Activated naive CD8-positive, alpha-beta T cell treated with anti-CD3 and anti-CD28 coated beads, Interleukin-2, amount 50 U/mL, for 16 hours (primary cell): ENCODE data around the gene LMO2.
A peak's percentile ranks its signal among the peaks of the same experiment; 100 is the strongest.

Experiments used
- DNase-seq: peaks from one replicate; pipeline ENCODE4 v3.0.0-alpha.2; 2020; ENCODE audit warnings: low read depth, low spot score

Gene LMO2

DNA sequence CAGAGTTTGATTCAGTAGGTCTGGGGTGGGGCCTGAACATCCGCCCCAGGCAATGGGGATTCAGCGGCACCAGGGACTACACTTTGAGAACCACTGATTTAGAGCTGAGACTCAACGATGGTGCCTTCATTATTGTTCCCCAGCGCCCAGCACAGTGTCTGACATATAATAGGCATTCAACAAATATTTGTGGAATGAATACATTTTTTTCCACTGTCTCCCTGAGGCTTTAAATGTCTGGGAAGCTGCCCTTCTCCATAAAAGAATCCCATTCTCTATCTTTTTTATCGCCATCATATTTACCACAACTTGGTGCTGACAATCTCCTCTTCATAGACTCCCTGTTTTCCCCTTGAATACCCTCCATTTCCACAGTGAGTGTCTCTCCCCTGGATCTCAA lies 23.6 kb upstream of the LMO2 start:
- DNase-seq: no peak

DNA sequence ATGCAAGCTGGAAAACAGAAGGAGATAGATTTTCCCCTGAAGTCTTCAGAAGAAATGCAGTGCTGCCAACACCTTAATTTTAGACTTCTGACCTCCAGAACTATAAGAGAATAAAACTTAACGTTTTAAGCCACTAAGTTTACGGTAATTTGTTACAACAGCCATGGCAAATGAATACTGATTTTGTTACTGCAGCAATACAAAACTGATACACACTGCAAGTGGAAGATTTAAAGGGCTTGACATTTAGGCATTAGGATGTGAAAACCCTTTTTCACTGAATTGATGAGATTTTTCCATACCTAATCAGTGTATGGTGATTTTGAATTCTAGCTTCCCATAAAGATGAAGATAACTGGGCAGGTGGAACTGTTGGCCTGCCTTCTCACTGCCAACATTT lies 22.1 kb upstream of the LMO2 start:
- no peak for DNase-seq

DNA sequence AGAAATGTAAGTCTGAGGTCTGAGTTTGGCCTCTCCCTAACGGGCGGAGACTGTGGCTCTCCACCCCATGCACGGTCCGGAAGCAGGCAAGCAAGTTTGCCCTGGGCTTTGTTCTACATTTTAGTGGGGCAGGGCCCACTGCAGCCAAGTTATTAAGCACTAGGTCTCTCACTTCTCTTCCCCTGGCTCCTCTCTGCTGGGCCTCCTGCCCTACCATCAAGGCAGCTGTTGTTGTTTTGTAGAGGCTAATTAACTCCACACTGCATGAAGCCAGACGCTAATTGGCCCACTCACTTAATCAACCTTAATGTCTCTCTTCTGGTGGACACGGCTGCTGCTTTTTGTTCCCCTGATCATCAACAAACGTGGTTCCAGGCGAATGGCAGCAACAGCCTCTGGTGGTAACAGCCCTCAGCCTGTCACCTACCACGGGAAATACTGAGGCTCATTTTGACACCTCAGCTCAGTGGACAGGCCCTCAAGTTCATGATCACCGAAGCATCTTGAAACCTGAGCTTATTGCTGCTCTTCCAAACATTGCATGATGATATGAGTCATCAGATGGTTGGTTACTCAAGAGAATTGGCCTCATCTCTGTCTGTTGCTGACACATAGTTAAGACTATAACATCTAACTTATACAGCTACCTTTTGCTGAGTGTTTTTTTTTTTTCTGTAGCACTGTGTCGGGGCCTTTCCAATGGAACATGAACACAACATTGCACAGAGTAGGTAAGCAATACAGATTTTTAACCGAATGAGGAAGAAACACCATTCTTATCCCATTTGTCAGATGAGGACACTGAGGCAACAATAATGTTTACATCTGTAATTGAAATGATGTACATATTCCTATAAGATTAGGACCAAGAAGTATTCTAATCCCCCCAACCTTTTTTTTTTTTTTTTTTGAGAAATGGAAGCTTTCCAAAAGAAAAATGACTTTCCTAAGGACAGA lies 20.8 kb upstream of the LMO2 start:
- no peak for DNase-seq

DNA sequence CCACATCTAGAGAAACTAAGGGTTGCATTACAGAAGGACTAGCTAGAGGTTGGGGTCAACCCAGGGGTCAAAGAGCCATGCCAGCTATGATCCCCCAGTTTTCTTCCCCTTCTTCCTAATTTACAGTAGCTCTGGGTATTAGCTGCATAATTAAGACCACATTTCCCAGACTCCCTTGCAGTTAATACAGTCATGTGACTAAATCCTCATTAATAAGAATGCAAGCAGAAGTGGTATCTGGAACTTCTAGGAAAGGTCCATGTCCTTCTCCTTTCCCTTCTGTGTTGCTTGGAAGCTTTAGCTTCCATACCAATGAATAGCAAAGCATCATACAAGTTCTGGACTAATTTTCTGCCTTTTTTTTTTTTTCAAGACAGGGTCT lies 19.1 kb upstream of the LMO2 start:
- no peak for DNase-seq

DNA sequence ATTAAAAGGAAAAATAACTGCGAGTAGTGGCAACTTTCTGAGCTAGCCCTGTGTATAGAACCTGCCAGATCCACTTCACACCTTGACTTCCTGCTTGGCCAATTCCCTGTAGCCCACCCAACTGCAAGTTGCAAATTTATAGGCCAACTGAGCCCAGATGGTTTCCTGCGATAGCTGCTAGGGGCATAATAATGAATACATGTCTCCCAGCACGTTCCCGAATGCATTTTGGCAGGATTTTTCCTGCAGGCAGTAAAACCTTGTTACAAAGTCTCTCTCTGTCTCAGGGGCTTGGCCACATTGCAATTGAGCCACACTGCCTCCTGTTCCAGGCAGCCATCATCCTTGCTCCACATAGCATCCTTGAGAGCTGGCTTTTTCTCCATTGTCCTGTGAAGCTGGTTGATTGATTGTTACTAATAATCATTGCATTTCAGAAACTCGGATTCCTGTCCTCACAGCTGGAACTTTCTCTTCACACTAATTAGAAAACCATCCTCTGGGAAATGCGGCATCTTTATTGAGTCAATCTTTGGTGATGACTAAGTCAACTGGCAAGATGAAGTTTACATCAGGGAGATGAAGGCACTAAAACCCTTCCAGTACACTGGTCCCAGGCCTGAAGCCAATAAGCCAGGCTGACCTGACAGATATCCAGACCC lies 18.6 kb upstream of the LMO2 start:
- no peak for DNase-seq

DNA sequence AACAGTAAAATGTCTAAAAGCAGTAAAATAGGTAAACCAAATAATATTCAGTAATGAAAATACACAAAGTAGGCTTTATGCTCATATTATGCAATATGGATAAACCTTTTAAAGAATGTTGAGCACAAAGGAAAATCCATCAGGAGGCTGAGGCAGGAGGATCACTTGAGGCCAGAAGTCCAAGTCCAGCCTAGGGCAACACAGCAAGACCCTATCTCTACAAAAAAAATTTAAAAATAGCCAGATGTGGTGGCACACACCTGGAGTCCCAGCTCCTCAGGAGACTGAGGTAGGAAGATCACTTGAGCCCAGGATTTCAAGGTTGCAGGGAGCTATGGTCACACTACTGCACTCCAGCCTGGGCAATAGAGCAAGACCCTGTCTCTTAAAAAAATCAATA lies 17.7 kb upstream of the LMO2 start:
- no peak for DNase-seq

DNA sequence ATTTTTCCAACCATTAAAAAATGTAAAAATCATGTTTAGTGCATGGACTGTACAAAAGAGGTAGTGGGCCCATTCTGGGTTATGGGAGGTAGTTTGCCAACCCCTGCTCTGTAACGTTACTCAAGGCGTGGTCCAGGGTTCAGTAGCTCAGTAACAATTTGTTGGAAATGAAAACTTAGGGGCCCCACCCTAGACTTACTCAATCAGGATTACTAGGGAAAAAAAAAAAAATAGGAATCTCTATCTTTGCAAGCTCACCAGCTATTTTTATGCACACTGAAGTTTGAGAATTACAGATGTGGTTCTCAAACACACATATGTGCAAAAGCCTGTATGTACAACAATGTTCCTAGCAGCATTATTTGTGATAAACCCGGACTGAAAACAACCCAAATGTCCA lies 17.3 kb upstream of the LMO2 start:
- DNase-seq: no peak

DNA sequence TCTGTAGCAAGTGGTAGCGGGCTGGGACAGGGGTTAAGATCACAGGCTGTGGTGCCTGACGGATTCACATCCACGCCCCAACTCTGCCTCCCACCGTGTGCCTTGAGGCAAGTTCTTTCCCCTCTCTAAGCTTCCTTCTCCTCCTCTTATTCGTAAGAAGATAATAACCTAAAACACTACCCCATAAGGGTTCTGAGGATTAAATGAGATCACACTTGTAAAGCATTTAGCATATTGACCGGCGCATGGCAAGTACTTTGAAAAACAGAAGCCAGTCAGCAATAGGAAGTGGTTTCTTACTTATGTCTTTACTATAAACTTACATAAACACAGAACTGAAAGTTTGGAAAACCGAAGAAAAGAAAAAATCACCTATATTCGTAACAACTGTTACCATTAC lies 15.5 kb upstream of the LMO2 start:
- DNase-seq: no peak

DNA sequence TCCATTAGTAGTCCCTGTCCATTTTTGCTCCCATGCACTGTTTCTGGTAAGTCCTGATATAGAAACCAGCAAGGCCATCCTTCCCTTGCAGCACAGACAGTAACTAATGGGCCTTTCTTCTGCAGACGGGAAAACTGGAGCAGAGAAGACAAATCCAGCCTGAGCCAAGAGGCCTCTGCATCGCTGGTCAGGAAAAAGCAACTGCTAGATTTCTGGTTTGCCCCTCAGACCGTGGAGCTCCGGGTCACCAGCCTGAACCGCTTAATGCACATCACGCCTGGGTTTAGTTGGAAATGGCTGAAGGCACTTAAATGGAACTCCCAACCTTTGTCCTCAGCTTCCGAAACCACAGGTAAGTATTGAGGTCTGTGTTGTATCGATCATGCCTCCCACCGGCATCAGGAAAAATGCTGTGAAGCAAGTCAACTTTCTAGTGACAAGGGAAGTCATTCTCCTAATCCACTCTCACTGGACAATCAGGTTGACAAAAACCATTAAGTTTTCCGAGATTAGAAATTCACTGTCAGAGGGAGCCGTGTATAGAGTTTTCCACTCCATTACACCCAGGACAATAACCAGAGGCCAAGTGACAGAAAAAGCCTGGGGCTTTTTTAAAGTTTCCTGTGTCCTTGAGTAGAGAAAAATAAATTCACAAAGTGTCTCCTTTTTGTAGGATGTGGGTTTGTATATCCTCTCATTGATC lies 14.8 kb upstream of the LMO2 start:
- no peak for DNase-seq

DNA sequence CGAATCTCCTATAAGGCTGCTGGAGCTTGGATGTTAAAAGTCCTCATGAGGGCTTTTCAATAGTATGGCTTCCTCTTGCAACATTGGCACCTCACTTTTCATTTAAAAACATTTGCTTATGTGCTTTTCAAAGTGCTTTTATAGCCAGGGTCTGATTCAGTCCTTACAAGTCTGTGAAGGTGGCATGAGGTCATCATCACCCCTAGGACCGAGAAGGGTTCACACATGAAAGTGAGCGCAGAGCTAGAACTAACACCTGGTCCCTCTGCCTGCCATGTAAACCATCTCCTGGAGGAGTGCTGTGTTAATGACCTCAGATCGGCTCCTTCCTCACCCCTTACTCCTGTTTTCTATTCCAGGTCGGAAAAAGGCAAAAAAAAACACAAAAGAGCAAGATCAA lies 12.2 kb upstream of the LMO2 start:
- no peak for DNase-seq

DNA sequence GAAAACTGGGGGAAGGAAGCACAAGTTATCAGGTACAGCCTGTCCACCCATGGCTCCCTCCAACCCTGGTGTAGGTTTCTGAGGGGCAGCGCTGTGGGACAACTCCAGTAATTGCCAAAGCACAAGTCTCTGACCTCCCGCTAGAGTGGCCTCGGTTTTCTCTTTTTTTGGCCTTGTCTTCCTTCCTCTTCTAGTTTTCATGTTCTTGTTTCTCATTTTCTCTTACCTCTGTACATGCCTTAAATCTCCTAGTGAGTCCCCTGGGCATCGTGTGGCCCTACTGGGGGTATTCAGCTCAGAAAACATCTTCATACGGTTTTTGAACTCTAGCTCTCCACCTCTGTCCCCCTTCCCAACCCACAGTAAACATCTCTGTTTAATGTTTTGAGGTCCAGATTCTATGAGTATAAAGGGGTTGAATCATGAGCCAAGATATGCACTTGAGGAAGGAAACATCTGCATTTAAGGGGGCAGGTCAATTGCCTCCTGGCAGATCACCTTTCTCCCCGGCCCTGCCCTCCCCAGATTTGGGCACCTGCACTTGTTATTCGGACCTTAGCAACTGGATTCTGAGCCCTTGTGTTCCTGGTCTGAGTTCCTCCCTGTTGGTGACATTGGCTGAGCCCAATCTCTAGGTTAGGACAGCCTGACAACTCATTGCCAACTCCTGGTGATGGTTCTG lies 8.4 kb upstream of the LMO2 start:
- no peak for DNase-seq

DNA sequence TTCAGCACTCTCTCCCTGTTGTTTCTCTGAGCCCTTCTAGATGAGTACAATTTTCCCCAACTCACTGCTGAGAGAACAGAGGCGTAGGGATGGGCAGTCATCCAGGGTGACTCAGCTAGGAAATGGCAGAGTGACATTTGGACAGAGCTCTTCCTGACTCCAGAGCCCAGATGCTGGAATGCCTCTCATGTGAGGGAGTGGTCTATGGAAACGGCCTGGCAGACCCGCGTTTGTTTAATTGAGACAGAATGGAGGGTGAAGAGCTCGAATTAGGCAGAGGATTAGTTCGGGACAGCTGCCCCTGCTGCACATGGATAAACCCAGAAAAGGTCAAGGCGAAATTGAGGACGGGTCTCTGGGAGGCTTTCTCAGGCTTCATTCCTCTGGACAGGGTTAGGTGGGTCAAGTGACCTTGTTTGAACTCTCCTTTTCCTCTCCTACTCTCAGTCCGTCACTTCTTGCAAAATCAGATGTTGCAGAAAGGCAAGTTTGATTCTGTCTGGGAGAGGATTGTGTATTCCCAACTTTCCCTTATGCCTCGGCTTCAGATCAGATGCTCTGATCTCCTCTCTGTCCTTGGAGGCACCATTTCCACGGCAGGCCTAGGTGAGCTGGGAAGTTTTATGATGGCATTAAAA lies 7.6 kb upstream of the LMO2 start:
- no peak for DNase-seq

DNA sequence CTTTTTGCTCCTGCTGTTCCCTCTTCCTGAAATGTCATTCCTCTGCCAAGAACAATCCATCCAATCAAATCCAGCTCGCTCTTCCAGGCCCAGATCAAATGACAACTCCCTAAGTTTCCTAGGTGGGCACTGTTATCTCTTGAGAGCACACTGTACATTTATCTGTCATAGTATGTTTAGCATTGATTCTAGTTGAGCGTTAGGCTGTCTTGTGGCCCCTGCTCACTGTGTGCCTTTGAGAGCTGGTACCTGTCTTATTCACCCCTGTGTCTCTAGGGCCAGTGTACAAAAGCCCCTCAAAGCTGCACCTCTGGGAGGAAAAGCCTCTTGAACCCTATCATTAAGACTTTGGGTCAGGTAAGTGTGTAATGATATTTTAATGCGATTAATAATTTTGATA lies 7.1 kb upstream of the LMO2 start:
- DNase-seq: no peak

DNA sequence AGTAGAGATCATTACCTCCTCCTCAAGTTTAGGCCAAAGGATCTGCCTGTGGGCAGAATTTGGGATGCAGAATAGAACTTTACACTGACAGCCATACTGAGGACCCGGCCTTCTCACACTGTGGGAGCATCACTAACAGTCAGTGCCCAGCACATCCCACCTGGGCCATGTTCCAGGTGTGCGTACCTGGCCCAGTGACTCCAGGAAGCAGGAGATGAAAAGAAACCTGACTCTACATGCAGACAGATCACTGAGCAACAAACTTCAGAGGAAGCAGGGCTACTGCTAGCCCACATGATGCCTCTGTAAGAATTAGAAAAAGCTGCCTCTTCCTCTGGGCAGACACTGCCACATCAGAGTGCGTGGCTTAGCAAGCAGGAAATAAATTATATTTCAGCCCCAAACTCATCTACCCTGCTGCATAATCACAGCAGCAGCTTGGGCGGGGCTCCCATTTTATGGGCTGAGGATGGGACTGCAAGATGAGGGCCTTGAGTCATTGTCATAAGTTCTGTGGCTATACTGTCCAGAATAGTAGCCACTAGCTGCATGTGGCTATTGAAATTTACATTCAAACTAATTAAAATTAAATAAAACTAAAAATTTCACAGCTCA lies 6.0 kb upstream of the LMO2 start:
- no peak for DNase-seq

DNA sequence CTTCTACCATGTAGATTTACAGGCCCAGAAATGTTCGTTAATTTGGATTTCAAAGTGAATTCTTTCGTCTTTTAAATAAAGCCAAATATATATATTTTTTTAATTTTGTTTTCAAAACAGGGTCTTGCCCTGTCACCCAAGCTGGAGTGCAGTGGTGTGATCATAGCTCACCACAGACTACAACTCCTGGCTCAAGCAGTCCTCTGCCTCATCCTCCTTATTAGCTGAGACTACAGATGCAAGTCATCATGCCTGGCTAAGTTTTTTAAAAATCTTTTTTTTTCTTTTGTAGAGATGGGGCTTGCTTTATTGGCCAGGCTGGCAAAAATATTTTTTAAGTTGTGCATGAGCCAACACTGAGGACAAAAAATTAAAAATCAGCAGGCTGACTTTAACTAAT lies 5.0 kb upstream of the LMO2 start:
- no peak for DNase-seq

DNA sequence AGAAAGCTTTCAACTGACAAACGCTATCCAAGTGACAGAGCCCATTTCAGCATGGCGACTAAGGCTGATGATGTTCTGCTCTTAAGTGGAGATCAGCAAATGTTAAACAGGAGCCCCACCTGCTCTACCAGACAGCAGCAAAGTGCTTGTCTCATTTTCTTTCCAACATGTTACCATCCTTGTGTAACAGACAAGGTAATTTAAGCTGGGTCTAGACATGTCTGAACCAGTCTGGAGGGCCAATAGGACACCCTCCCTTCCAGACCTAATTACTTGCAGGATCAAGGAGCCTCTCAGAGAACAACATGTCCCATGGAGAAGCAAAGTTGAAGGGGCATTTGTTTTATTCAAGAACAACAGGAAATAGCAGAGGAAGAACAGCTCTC lies 3.9 kb upstream of the LMO2 start:
- no peak for DNase-seq

DNA sequence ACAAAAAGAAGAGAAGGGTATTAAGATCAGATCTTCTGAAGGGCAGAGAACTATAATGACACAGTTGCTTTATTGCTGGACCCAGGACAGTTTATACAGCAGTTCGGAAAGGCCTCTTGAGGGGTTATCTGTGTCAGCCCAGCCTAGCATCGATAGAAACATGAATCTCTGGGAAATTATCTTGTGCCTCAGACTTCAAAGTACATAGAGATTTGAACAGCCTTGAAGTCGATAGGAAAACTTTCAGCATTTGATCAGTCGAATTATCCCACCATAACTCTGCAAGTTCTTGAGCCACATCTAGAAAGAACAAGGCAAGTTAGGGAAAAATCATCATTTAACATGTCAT lies 2.5 kb upstream of the LMO2 start:
- DNase-seq: no peak

DNA sequence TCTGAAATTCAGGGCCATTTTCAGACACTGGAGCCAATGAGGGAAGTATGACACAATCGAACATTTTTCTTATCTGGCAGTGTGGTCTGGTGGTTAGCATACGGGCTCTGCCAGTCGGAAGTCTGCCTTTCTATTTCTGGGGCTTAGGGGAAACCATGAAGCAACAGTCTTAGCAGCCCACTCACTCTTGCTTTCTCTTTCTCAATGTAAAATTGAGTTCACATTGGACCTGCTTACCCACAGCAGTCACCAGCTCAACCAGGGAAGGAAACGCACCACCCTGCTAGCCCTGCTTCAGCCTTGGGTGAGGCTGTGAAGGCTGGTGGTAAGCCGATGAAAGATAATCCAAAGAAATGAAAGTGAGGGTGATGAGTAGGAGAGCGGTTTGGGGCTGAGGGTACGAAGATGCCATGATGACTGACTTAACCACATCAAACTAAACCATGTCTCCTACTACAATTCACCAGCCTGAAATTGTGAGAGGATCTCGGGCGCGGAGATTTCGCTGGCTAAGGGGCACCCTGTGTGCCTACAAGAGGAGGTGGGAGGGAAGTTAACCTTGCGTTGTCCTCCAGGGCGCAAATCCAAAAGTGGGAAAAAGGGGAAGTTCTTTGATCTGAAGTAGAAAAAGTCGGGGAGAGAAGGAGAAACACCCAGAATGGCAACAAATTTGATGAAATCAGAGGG lies 2.0 kb upstream of the LMO2 start:
- DNase-seq: peak; percentile 58

DNA sequence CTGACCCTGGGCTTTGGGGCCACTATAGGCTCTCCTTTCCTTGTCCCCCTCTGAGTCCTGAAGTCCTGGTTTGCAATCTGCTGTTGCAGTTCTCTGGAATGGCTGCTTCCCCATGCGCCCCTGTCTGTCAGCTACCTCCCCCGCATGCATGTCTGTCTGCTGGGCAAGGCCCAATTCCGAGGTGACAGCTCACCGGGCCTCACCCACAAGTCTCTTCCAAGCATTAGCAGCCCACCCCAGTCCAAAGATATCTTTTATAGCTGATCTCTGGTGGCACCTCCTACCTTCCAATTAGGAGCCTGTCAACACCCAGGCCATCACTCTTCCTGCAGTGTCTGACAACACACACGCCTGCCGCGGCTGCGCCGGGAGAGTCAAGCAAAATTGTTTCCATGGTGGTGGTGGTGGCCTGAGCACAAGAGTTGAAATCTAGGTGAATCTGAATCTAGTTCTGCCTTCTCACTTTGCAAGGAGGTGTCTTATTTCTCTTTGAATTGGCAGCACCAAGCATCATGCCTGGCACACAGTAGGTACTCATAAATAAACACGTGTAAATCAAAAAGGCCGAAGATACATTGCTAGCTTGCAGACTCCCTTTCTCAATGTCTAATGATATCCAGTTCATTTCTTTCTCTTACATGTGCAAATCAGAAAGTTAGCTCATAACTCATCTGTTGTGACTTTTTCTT lies 1.2 kb upstream of the LMO2 start:
- no peak for DNase-seq

DNA sequence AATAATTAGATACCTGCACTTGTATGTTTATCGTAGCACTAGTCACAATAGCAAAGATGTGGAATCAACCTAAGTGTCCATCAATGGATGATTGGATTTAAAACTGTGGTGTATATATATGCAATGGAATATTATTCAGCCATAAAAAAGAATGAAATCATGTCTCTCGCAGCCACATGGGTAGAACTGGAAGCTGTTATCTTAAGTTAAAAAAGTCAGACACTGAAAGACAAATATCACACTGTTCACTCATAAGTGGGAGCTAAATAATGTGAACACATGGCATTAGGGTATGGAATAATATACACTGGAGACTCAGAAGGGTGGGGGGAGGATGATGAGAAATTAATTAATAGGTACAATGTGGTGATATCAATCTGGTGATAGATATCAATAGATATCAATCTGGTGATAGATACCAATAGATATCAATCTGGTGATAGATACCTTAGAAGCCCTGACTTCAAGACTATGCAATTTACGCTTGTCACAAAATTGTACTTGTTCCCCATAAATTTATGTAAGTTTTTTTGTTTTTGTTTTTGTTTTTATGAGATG lies 2.0 kb downstream of the LMO2 start:
- no peak for DNase-seq
